HG03565 (cell line): ENCODE measurements around the gene PROP1.
"Not testable (repeated sequence)": the region's sequence is repeated elsewhere in the genome, so short reads cannot be mapped to it uniquely, and the experiment has no call there.

Experiments
- ATAC-seq: cut with Tn5 transposase; IDR thresholded peaks from one replicate; pipeline ENCODE4 v1.9.1; 2021; ENCODE audit warnings: mild to moderate bottlenecking, moderate library complexity; ENCODE audit not compliant: unreplicated experiment

The PROP1 gene

DNA sequence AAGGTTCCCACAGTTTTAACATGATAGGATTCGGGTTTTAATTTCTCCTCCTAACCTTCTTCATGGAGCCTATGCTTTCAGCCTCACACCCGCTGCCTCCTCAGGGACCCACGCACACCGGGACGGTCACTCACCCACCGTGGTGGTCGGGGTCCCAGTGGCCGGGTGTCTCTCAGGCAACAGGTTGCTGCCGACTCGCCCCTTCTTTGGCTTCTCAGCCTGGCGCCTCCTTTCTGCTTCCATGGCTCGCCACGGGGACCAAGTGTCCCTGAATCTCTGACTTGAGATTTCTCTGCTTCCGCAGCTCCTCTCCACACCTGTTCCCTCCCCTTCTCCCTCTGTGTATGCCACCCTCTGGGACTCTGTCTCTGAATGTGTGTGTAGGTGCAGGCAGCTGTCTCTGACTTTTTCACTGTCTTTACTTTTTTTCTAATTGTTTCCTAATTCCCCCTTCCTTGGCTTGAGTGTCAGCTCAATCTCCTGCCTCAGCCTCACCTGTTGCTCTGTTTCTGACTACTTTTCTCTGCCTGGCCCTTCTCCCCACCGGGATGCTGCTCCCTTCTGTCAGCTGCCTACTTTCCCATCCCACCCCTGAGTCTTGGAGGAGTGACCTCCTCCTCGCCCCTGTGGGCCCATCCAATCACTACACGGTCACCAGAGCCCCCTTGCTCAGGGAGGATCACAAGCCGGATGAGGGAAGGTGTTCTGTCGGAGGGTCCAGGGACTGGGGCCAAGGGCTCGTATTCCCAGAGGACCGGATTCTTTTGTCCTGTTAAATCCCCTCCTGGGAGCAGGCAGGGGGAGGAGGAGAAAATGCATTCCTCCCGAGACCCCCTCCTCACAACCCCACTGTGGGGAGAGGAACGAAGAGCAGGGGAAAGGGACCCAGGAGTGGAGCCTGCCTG lies at the start of gene PROP1:
Gene PROP1 (minus strand): TSS at position 552 of the 905 bp plus-strand sequence. CDS start 309 bp downstream, at position 243.
- no peak for ATAC-seq

DNA sequence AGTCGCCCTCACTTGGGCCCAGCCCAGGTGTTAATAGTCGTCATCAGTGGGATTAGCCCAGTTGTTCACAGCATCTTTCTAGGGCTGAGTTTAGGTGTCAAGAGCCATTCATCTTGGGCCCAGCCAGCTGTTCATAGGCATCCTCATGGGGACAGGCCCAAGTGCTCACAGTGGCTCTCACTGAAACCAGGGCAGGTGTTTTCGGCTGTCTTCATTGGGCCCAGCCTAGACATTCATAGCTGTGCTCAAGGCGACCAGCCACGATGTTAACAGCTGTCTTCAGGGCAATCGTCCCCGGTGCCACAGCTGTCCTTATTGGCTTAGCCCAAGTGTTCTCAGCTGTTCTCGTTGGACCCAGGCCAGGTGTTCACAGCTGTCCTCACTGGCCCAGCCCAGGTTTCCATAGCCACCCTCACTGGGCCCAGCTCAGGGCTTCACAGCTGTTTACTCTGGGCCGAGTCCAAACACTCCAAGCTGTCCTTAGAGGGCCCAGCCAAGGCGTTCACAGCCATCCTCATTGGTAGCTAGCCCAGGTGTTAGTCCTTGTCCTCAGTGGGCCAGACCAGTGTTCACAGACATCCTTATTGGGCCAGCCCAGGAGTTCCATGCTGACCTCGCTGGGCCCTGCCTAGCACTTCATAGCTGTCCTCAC lies 23.5 kb upstream of the PROP1 start:
- ATAC-seq = not testable (repeated sequence)

DNA sequence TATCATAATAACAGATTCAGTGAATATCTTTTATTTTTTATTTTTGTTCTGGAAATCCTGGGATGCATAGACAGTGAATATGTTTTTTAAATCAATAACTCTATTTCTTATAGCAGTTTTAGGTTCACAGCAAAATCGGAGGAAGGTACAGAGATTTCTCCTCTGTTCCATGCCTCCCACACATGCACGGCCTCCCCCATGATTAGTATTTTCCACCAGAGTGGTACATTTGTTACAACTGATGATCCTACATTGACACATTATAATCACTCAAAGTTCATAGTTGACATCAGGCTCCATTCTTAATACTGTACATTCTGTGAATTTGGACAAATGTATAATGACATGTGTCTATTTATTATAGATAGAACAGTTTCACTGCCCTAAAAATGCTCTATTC lies 16.7 kb upstream of the PROP1 start:
- ATAC-seq = not testable (repeated sequence)

DNA sequence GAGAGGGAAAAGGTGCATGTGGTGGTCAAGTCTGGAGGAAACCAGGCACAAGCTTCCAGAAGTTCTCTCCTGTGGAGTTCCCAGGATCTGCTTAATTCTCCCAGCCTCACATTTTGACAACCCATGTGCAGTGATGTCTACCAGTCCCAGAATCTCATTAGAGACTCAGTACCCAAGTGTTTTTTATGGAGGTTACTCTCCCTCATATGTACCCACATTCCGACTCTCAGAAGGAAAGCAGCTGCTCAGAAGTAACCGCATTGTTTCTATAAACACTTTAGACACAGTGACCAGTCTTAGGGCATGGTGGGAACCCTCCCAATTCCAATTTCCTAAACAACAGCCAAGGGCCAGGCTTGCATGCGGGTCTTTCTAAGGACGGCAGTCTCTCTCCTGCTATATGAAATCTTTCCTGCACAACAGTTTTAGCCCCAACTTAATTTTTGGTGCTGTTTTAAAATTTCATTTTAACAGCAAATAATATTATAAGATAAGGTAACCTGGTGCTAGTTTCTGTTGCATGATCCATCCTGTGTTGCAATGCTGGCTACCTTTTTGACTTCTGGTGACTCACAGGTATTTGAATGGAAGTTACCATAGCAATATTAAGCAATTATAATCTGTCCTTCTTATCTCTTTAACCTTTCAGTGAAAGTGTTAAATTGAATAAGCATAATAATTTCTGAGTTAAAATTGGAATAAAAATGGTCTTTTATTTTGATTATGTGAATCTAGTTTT lies 15.9 kb upstream of the PROP1 start:
- not testable (repeated sequence) for ATAC-seq

DNA sequence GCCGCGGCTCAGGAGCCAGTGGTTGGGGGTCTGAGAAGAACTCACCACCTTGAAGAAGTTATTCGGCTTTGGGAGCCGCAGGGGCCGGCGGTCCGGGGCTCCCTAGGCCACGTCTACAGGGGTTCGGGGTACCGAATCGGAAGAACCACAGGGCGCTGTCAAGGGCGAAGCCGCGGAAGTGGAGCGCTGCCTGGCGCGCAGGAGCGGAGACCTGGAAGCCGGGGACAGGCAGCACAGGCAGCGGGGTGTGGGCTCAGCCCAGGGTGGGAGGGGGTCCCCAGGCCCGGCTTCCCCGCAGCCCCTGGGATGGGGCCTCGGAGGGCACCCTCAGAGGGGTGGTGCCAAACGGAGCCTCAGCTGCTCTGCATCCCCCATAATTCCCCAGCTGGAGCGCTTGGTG lies 11.2 kb upstream of the PROP1 start:
- ATAC-seq = not testable (repeated sequence)

DNA sequence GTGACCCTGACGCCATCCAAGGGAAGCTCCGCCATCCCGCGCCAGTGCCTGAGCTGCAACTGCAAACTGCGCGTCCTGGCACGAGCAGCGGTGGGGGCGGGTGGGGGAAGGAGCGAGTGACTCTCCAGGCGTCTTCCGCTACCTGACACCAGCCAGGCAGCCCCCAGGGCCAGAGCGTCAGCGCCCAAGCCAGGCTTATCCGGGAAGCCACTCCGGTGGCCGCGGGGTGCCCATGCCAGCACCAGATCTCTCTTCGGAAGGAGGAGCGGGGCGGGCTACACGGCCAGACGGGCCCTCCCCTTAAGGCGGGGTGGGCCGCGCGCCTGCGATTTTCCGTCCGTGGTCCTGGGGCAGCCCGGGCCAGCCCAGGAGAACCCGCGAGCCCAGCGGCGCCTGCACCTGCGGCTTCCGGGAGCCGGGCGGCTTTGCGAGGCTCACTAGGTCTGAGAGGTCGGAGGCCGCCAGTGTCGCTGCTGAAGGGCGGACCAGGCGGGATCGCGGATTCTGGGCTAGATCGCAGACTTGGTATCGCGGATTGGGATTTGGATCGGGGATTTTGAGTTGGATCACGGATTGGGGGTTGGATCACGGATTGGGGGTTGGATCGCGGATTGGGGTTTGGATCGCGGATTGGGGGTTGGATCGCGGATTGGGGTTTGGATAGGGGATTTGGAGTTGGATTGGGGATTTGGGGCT lies 10.6 kb upstream of the PROP1 start:
- ATAC-seq = not testable (repeated sequence)

DNA sequence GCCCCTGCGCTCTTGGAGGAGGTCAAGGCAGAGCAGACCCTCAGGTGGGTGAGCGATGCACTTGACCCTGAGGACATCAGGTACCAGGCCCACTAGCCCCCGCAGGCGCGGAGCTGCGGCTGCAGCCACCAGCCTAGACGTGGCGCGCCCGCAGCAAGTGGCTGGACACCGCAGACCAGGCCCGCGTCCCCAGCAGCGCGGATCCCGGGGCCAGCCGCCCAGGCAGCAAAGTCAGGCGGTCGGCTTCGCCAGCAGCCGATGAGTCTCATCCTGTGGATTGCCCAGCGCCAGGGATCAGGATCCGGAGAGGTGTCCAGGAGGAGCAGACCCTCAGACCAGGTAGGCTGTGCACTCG lies 10.1 kb upstream of the PROP1 start:
- not testable (repeated sequence) for ATAC-seq

GRCh38 chr5:177997846-177998245 lies 1.8 kb upstream of the PROP1 start:
- ATAC-seq = no peak

DNA sequence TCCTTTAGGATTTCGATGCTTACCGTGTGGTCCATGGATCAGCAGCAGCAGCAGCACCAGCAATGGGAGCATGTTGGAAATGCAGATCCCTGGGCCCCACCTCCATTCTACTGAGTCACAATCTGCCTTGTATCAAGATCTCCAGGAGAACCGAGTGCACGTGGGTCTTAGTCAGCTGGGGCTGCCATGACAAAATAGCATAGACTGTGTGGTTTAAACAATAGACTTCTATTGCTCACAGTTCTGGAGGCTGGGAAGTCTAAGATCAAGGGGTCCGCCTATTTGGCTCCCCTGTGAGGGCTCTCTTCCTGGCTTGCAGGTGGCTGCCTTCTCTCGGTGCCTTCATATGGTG lies 1.3 kb upstream of the PROP1 start:
- no peak for ATAC-seq

GRCh38 chr5:177996660-177997318 lies 747 bp upstream of the PROP1 start:
- no peak for ATAC-seq

GRCh38 chr5:177994561-177995190 lies 1.4 kb downstream of the PROP1 start:
- no peak for ATAC-seq

- no peak for ATAC-seq
Observed at GRCh38 chr5:177994063-177994462, 2.0 kb downstream of the PROP1 start.

DNA sequence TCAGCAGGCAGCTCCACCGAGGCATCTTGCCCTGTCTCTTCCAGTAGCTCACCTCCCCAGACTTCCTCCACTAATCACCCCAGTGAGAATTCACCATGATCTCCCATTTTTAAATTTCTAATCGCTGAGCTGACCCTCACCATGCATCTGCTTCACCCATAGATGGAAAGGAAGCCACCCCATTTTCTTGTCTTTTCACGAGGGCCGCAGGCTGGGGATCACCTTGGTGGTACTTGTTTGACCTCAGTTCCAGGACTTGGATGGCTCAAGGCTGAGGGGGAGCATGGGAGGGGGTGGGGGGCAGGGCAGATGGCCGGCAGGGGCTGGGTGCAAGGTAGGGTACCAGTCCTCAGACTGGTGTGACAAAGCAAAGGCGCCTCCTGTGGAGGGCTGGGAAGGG lies 3.6 kb downstream of the PROP1 start:
- no peak for ATAC-seq

GRCh38 chr5:177988989-177989625 lies 6.9 kb downstream of the PROP1 start:
- no peak for ATAC-seq

DNA sequence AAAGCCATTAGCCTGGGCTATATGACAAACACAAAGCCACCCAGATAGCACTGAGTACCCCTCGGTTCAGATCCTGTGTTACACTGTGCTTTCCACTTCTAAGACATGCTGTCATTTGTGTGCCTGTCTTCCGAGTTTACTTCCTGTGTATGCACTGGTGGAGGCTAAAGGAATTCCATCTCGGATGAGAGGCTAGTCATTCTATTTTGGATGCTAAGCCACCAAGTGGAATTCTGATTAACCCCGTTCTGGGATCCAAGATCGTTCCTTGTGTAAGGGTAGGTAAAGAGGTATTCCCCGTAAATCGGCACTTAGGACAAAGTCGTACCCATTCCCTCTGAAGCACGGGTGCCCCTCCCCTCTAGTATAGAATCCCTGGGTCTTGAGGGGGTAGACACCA lies 8.7 kb downstream of the PROP1 start:
- ATAC-seq = no peak

- ATAC-seq = no peak
Observed at GRCh38 chr5:177985430-177986040, 10.5 kb downstream of the PROP1 start.

DNA sequence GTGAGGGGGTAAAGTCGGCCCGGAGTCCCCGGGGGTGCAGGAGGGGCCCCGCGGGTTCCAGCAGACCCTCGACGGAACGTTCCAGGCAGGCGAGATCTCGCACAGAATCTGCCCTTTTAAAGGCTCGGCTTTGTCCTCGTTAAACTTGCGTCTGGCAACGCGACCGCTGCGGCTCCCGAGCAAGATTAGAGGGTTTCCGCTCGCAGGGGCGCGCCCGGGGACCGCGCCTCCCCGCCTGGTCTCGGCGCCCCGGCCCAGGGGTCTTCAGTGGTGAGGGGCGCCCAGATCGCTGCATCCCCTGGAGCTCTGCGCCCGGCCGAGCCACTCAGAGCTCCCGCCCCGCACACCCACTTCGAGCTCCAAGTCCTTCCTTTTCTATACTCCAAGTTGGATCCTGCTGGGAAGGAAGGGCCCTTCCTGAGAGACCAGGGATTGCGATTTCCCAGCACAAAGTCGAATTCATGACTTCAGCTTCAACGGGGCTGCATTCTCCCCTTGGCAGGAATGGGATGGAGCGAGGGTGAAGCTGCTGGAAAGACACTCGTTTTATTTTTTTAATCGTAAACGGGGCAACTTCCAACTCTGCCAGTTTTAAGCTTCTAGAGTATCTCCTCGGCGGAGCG lies 11.3 kb downstream of the PROP1 start:
- no peak for ATAC-seq

DNA sequence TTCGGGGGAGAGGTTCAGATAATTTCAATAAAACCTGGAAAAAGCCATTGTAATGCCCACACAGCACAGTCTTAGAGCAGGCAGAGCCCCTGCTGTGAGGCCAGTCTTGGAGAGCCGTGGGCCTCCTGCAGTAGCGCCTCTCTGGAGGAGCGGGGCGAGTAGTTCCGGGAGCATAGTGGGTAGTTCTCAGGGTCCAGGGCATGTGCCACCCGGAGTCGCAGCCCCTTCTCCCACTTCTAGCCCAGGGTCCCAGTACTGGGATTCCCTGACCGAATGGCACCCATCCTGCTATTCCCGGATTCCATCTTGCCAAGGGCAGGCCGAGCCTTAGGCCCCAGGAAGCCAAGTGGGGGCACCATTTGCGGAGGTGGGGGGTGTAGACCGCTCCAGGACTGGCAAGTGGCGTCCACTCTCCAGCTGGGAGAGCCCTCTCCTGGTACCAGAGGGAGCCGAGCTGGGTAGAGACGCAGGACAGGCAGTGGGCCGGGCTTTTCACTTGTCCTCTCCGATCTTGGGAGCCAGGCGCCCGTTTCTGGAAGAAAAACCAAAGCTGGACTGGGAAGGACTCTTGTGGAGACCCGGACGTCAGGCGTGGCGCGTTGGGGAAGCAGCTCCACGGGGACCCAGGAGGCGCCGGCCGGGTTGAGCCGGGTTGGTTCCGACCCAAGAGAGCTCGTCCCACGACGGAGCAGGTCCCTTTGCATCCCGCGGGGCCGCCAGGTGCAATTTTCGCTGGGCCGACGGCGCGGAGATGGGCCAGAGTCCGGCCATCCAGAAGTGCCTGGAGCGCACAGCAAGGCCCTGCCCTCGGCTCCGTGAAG lies 12.1 kb downstream of the PROP1 start:
- ATAC-seq = no peak
